Gastroesophageal sphincter (tissue), 3 donors: Measurements from ENCODE around the gene NOX3.
"Not testable (repeated sequence)": the region's sequence is repeated elsewhere in the genome, so short reads cannot be mapped to it uniquely, and the experiment has no call there.

Source experiments
- CTCF ChIP-seq, 4 experiments: fragments of 200-600 bp in 2 of 4; fragments of 450-650 bp in 2 of 4; sonication (generic) in 1 of 4; IDR thresholded peaks; one replicate each; pipeline ENCODE4 v1.5.1; 2017 to 2019; ENCODE audit warnings: antibody characterized with exemption in 4 of 4, mild to moderate bottlenecking in 2 of 4, moderate library complexity in 2 of 4
- POLR2A ChIP-seq, 2 donors: fragments of 450-650 bp; IDR thresholded peaks; one replicate each; pipeline ENCODE4 v1.6.1; 2017; ENCODE audit warnings: antibody characterized with exemption in 2 of 2, mild to moderate bottlenecking in 2 of 2, moderate library complexity in 1 of 2

- not testable (repeated sequence) for TF ChIP-seq POLR2A, CTCF (IDR thresholded peaks at IDR 0.05)
Measured at GRCh38 chr6:155470979-155471616, 15.5 kb upstream of the NOX3 start.
